ENCODE measurements around the gene VLDLR. TPM values are rescaled to one million over a fixed set of nuclear protein-coding genes. Genes with fewer than 3 reads are reported as not detected.

Gene VLDLR
- total and polyA plus RNA-seq, 2 of the 13 experiments (the other 11 are each of a cell fraction or from before 2014, with no cell fraction given): 3.4 to 10.5 TPM

- FAIRE-seq: no peak
- 9% methylated on average over 2 of the region's 2 CpGs for WGBS (ENCODE audit: low lambda C conversion rate)
- no peaks in the 10 kb centered on the region for H3K4me1 ChIP-seq (ENCODE audit: insufficient read depth, low read length)
- no peaks in the 10 kb centered on the region for H4K20me1 ChIP-seq (ENCODE audit: insufficient read depth, low read length)
- no peak for ATAC-seq
- DNase-seq (ENCODE audit: low spot score): no peak
- no peak overlapping the region for H3K4me2 ChIP-seq (ENCODE audit: low read depth, low read length)
- no peak overlapping the region for H2AFZ ChIP-seq (ENCODE audit: low read length)
- no peaks in the 10 kb centered on the region for H3K36me3 ChIP-seq (replicated peaks in 1 of 2; ENCODE audit: control insufficient read depth in 1 of 2, insufficient read depth in 2 of 2, low read length in 2 of 2)
- in situ Hi-C loops (cut with HindIII; ENCODE audit: extremely low pct_ligation_motif_present, low pct_unique_long_range_greater_than_20kb): no loop called here
- no TSS peak for BruUV-seq (replicated peaks)
- ChIA-PET POLR2A (no interaction called here), CTCF (ENCODE audit: low intra/inter-chr PET ratio, low total read pairs) (no interaction called here)
- no peaks in the 10 kb centered on the region for H3K27me3 ChIP-seq (ENCODE audit: control insufficient read depth in 1 of 2, insufficient read depth in 2 of 2, low read length in 2 of 2)
- peaks cover 5% of the 10 kb centered on the region; the same call in 1 of the 2 replicates for H3K9me3 ChIP-seq (ENCODE audit: low read length)
- H3K79me2 ChIP-seq (ENCODE audit: insufficient read depth, low read length): no peaks in the 10 kb centered on the region
- intact Hi-C loops (cut with micrococcal nuclease; ENCODE audit: unreplicated experiment): no loop called here
- TF ChIP-seq MAFF (IDR thresholded peaks at IDR 0.05; ENCODE audit: low read depth, low read length) (peak; percentile 59), KLF13 (CRISPR knock-in tag; IDR thresholded peaks at IDR 0.05) (no peak), MAFK (conservative IDR thresholded peaks at IDR 0.05 in 1 of 2, IDR thresholded peaks at IDR 0.05 in 1 of 2; ENCODE audit: low read length in 2 of 2) (peak; percentile 57 to 75), ZNF282 (IDR thresholded peaks at IDR 0.05; ENCODE audit: partially characterized antibody) (no peak), HDAC1 (CRISPR knock-in tag; IDR thresholded peaks at IDR 0.05) (no peak)
- no peak overlapping the region for H3K27ac ChIP-seq (ENCODE audit: extremely low read length, insufficient read depth, low read length)
- no peak overlapping the region for H3K9ac ChIP-seq (ENCODE audit: insufficient read depth, low read depth, low read length)
- no peak overlapping the region for H3K4me3 ChIP-seq (replicated peaks in 1 of 3; ENCODE audit: insufficient read depth in 1 of 3, low read depth in 2 of 3, low read length in 3 of 3)
Measured at GRCh38 chr9:2595973-2596372, 25.6 kb upstream of the VLDLR start.

- H3K4me2 ChIP-seq (ENCODE audit: low read depth, low read length): no peak overlapping the region
- FAIRE-seq (no peak), ATAC-seq (no peak), DNase-seq (ENCODE audit: low spot score) (no peak)
- in situ Hi-C loops (cut with HindIII; ENCODE audit: extremely low pct_ligation_motif_present, low pct_unique_long_range_greater_than_20kb) (no loop called here), intact Hi-C loops (cut with micrococcal nuclease; ENCODE audit: unreplicated experiment) (no loop called here)
- 0% methylated on average over 1 of the region's 1 CpG for WGBS (ENCODE audit: low lambda C conversion rate)
- no peaks in the 10 kb centered on the region for H3K36me3 ChIP-seq (replicated peaks in 1 of 2; ENCODE audit: control insufficient read depth in 1 of 2, insufficient read depth in 2 of 2, low read length in 2 of 2)
- BruUV-seq (replicated peaks): no TSS peak
- H3K27ac ChIP-seq (ENCODE audit: extremely low read length, insufficient read depth, low read length): no peak overlapping the region
- H3K27me3 ChIP-seq (ENCODE audit: control insufficient read depth in 1 of 2, insufficient read depth in 2 of 2, low read length in 2 of 2): no peaks in the 10 kb centered on the region
- no peaks in the 10 kb centered on the region for H3K79me2 ChIP-seq (ENCODE audit: insufficient read depth, low read length)
- no peaks in the 10 kb centered on the region for H3K4me1 ChIP-seq (ENCODE audit: insufficient read depth, low read length)
- H3K9me3 ChIP-seq (ENCODE audit: low read length): peaks cover 5% of the 10 kb centered on the region; the same call in 1 of the 2 replicates
- H3K9ac ChIP-seq (ENCODE audit: insufficient read depth, low read depth, low read length): no peak overlapping the region
- H3K4me3 ChIP-seq (replicated peaks in 1 of 3; ENCODE audit: insufficient read depth in 1 of 3, low read depth in 2 of 3, low read length in 3 of 3): no peak overlapping the region
- CTCF ChIA-PET (ENCODE audit: low intra/inter-chr PET ratio, low total read pairs): no interaction called here
- H4K20me1 ChIP-seq (ENCODE audit: insufficient read depth, low read length): no peaks in the 10 kb centered on the region
- no peak overlapping the region for H2AFZ ChIP-seq (ENCODE audit: low read length)
- POLR2A ChIA-PET: no interaction called here
- no peak for TF ChIP-seq HMG20A (CRISPR knock-in tag; IDR thresholded peaks at IDR 0.05; ENCODE audit: borderline replicate concordance)
- TF ChIP-seq MLXIP (CRISPR knock-in tag; IDR thresholded peaks at IDR 0.05; ENCODE audit: borderline replicate concordance): no peak
- TF ChIP-seq HNRNPK (IDR thresholded peaks at IDR 0.05; ENCODE audit: low read depth, low read length, poor library complexity, severe bottlenecking): no peak
- no peak for TF ChIP-seq ATRX (CRISPR knock-in tag; IDR thresholded peaks at IDR 0.05; ENCODE audit: borderline replicate concordance)
- TF ChIP-seq RNF219 (CRISPR knock-in tag; IDR thresholded peaks at IDR 0.05): no peak
- no peak for TF ChIP-seq XRCC5 (optimal IDR thresholded peaks at IDR 0.05; ENCODE audit: low read length)
- TF ChIP-seq ZC3H13 (CRISPR knock-in tag; IDR thresholded peaks at IDR 0.05): no peak
- TF ChIP-seq NCOA2 (CRISPR knock-in tag; IDR thresholded peaks at IDR 0.05): no peak
- no peak for TF ChIP-seq ZBTB26 (CRISPR knock-in tag; IDR thresholded peaks at IDR 0.05; ENCODE audit: borderline replicate concordance)
Measured at GRCh38 chr9:2597483-2597882, 24.1 kb upstream of the VLDLR start.
